ENCODE data around the gene ATG4B.

DNA sequence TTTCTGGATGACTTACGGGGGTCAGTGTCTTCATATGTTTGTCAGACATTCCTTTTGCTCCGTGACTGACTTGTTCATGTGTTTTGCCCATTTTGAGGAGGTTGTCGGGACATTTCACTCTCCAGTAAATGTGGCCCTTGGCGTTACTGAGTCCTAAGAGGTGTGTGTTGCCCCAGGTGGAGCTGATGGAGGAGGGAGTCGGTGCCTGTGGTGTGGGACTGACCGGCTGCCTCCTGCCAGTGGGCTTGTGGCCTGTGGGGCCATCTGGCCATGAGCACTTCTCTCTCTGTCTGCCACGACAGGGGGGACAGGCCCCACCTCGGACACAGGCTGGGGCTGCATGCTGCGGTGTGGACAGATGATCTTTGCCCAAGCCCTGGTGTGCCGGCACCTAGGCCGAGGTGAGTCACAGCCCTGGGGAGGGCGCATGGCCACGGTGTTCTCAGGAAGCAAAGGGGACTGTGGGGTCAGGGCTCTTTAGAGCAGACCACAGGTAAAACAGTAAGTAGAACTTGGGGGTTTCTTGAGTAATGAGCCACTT, 15.8 kb downstream of the ATG4B start:
- TF ChIP-seq POLR2AphosphoS5 (IDR thresholded peaks at IDR 0.05; ENCODE audit: insufficient read depth, low read depth, low read length), result no peak
- TF ChIP-seq CTCF (IDR thresholded peaks at IDR 0.05; ENCODE audit: extremely low read depth in 1 of 2, insufficient read depth in 1 of 2, low read depth in 1 of 2, low read length in 2 of 2), result no peak
- no peak for TF ChIP-seq EZH2 (IDR thresholded peaks at IDR 0.05; ENCODE audit: borderline replicate concordance, low read depth, low read length, severe bottlenecking)
